ENCODE data around the gene PUM1.

GRCh38 chr1:30940541-30940940 is 125.0 kb downstream of the PUM1 start:
- no peak for TF ChIP-seq FOXM1 (IDR thresholded peaks at IDR 0.05; ENCODE audit: borderline replicate concordance)
- TF ChIP-seq FOXK2 (IDR thresholded peaks at IDR 0.05), result no peak
- TF ChIP-seq SUZ12 (IDR thresholded peaks at IDR 0.05), result no peak
- TF ChIP-seq FOXA1 (IDR thresholded peaks at IDR 0.05), result no peak
- no peak for TF ChIP-seq ELF4 (IDR thresholded peaks at IDR 0.05)

All from HEK293T (cell line).